Mammary epithelial cell (primary cell): ENCODE results near the gene ADCY5.

Experiments
- CTCF ChIP-seq, 2 donors: IDR thresholded peaks in 1 of 2; conservative IDR thresholded peaks in 1 of 2; 2 replicates each; pipeline ENCODE4 v1.5.1; 2011 to 2012; ENCODE audit warnings: inconsistent platforms in 2 of 2, low read length in 2 of 2, mild to moderate bottlenecking in 2 of 2, control low read depth in 1 of 2, low read depth in 1 of 2; ENCODE audit not compliant: insufficient read depth in 1 of 2; ENCODE audit errors: extremely low read depth in 1 of 2
- EZH2 ChIP-seq: IDR thresholded peaks from 2 replicates; pipeline ENCODE4 v1.6.1; 2012; ENCODE audit warnings: low read length, inconsistent platforms, borderline replicate concordance

- TF ChIP-seq CTCF (conservative IDR thresholded peaks at IDR 0.05 in 1 of 2, IDR thresholded peaks at IDR 0.05 in 1 of 2; ENCODE audit: extremely low read depth in 1 of 2, insufficient read depth in 1 of 2, low read depth in 1 of 2, low read length in 2 of 2) (no peak), EZH2 (no peak)
These were observed 153.6 kb downstream of the ADCY5 start for GRCh38 chr3:123295171-123295900.
